OCI-LY7 (cell line): ENCODE results near the gene RGS8.

Source experiments
- EZH2phosphoT487 ChIP-seq: fragments of 200-600 bp; sonication (generic); IDR thresholded peaks from 2 replicates; pipeline ENCODE4 v1.6.1; 2018; ENCODE audit warnings: low read depth, borderline replicate concordance, mild to moderate bottlenecking, mixed run types, antibody characterized with exemption, low read length, moderate library complexity, mixed read lengths
- TF ChIP-seq, protein P1 (sequence below): fragments of 200-600 bp; sonication (generic); conservative IDR thresholded peaks from 2 replicates; pipeline ENCODE4 v1.5.1; 2014; ENCODE audit warnings: mild to moderate bottlenecking, antibody characterized with exemption, low read length, moderate library complexity, mixed read lengths

DNA sequence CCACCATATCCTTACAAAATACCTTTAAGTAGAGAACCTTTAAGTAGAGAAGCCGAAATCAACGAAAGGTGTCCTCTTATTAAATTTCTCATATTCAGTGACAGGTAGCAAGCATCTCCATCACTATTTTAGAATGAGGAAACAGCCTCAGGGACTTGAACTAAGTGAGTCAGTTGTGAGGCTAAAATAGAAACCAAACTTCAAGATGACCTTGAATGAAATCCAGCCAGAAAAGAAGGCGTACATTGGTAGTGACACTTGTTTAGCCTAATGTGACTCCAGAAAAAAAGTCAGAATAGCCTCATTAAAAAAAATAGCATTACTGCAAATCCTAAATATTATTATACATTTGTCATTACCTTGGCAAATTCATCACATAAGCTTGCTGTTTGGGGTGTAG is 20.1 kb downstream of the RGS8 start:
- TF ChIP-seq, protein P1, sequence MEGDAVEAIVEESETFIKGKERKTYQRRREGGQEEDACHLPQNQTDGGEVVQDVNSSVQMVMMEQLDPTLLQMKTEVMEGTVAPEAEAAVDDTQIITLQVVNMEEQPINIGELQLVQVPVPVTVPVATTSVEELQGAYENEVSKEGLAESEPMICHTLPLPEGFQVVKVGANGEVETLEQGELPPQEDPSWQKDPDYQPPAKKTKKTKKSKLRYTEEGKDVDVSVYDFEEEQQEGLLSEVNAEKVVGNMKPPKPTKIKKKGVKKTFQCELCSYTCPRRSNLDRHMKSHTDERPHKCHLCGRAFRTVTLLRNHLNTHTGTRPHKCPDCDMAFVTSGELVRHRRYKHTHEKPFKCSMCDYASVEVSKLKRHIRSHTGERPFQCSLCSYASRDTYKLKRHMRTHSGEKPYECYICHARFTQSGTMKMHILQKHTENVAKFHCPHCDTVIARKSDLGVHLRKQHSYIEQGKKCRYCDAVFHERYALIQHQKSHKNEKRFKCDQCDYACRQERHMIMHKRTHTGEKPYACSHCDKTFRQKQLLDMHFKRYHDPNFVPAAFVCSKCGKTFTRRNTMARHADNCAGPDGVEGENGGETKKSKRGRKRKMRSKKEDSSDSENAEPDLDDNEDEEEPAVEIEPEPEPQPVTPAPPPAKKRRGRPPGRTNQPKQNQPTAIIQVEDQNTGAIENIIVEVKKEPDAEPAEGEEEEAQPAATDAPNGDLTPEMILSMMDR: no peak
- no peak for TF ChIP-seq EZH2phosphoT487
